Liver (tissue), 3 donors: ENCODE data around the gene MCTP1.

Experiments used
- NR2F2 ChIP-seq: IDR thresholded peaks from 2 replicates; pipeline ENCODE4 v1.6.1; 2016; ENCODE audit warnings: antibody characterized with exemption
- RAD21 ChIP-seq, 2 donors: IDR thresholded peaks; 2 replicates each; pipeline ENCODE4 v1.6.1; 2016; ENCODE audit warnings: antibody characterized with exemption in 2 of 2, mild to moderate bottlenecking in 2 of 2
- YY1 ChIP-seq: IDR thresholded peaks from 2 replicates; pipeline ENCODE4 v1.6.1; 2016; ENCODE audit warnings: antibody characterized with exemption, mild to moderate bottlenecking
- TF ChIP-seq, protein P1 (sequence below): fragments of 150-350 bp; IDR thresholded peaks from 2 replicates; pipeline ENCODE4 v1.5.1; 2017; ENCODE audit warnings: improper control_type of control experiment, low read depth, low read length; ENCODE audit not compliant: missing input control
- donor health status: healthy.
- donor health status: healthy.

DNA sequence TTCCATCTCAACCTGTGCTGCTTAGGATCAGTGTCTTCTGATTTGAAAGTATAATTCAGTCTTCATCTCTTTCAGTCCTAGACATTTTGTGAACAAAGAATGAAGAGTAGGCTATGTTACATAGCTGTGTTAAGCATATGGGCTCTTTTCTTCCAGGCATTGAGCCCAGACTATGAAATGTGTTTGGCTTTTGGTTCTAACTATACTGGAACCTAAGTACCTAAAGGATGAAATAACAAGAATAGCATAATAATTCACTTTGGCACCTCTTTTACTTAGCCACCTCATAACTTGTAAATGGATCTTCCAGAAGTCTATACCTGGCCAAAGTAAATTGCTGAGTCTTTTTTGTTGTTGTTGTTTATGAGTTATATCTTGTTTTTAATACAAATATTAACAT, 595.0 kb downstream of the MCTP1 start:
- TF ChIP-seq, protein P1, sequence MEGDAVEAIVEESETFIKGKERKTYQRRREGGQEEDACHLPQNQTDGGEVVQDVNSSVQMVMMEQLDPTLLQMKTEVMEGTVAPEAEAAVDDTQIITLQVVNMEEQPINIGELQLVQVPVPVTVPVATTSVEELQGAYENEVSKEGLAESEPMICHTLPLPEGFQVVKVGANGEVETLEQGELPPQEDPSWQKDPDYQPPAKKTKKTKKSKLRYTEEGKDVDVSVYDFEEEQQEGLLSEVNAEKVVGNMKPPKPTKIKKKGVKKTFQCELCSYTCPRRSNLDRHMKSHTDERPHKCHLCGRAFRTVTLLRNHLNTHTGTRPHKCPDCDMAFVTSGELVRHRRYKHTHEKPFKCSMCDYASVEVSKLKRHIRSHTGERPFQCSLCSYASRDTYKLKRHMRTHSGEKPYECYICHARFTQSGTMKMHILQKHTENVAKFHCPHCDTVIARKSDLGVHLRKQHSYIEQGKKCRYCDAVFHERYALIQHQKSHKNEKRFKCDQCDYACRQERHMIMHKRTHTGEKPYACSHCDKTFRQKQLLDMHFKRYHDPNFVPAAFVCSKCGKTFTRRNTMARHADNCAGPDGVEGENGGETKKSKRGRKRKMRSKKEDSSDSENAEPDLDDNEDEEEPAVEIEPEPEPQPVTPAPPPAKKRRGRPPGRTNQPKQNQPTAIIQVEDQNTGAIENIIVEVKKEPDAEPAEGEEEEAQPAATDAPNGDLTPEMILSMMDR, result no peak
- TF ChIP-seq YY1 (no peak), RAD21 (IDR thresholded peaks at IDR 0.05) (no peak), NR2F2 (no peak)
